ENCODE results near the gene BICDL2. TPM values are rescaled to one million over a fixed set of nuclear protein-coding genes. Genes with fewer than 3 reads are reported as not detected.
A peak's percentile ranks its signal among the peaks of the same experiment; 100 is the strongest.

BICDL2 gene
- total and polyA plus RNA-seq, 2 donors (not counting 1 experiment from before 2014, with no cell fraction given): not detected

DNA sequence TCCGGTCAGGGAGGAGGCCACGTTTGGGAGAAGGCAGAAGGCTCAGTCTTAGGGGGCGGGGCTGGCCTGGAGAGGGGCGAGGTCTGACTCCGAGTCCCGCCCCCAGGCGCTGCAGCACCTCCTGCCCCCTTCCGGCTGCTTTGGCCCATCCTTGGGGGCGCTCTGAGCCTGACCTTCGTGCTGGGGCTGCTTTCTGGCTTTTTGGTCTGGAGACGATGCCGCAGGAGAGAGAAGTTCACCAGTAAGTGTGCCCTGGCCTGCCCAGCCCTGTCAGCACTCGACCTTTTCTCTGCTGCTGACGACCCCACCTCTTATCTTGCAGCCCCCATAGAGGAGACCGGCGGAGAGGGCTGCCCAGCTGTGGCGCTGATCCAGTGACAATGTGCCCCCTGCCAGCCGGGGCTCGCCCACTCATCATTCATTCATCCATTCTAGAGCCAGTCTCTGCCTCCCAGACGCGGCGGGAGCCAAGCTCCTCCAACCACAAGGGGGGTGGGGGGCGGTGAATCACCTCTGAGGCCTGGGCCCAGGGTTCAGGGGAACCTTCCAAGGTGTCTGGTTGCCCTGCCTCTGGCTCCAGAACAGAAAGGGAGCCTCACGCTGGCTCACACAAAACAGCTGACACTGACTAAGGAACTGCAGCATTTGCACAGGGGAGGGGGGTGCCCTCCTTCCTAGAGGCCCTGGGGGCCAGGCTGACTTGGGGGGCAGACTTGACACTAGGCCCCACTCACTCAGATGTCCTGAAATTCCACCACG lies 15.1 kb downstream of the BICDL2 start:
- H3K9ac ChIP-seq (ENCODE audit: insufficient read depth, low read length): peak overlapping the region; percentile 99
- no peak overlapping the region for H2AFZ ChIP-seq (ENCODE audit: low read length)
- peaks cover 7% of the 10 kb centered on the region for H3K4me1 ChIP-seq (ENCODE audit: control insufficient read depth, extremely low read depth, insufficient read depth, low read length)
- H3K4me3 ChIP-seq (replicated peaks in 1 of 4; ENCODE audit: control extremely low read depth in 1 of 4, insufficient read depth in 1 of 4, low read depth in 3 of 4, low read length in 4 of 4): peak overlapping the region; percentile 54 to 100 (median 96)
- no peaks in the 10 kb centered on the region for H3K27me3 ChIP-seq (ENCODE audit: control insufficient read depth, insufficient read depth, low read length)
- TF ChIP-seq, protein P1, sequence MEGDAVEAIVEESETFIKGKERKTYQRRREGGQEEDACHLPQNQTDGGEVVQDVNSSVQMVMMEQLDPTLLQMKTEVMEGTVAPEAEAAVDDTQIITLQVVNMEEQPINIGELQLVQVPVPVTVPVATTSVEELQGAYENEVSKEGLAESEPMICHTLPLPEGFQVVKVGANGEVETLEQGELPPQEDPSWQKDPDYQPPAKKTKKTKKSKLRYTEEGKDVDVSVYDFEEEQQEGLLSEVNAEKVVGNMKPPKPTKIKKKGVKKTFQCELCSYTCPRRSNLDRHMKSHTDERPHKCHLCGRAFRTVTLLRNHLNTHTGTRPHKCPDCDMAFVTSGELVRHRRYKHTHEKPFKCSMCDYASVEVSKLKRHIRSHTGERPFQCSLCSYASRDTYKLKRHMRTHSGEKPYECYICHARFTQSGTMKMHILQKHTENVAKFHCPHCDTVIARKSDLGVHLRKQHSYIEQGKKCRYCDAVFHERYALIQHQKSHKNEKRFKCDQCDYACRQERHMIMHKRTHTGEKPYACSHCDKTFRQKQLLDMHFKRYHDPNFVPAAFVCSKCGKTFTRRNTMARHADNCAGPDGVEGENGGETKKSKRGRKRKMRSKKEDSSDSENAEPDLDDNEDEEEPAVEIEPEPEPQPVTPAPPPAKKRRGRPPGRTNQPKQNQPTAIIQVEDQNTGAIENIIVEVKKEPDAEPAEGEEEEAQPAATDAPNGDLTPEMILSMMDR (conservative IDR thresholded peaks at IDR 0.05 in 1 of 2, IDR thresholded peaks at IDR 0.05 in 1 of 2; ENCODE audit: low read depth in 1 of 2, low read length in 2 of 2): peak; percentile 26 to 39
- no peak for TF ChIP-seq EZH2 (IDR thresholded peaks at IDR 0.05; ENCODE audit: low read length, missing control alignments)
- peak overlapping the region; percentile 86 for H3K4me2 ChIP-seq (ENCODE audit: extremely low read depth, insufficient read depth, low read length)
- H3K27ac ChIP-seq (ENCODE audit: insufficient read depth, low read length): peak overlapping the region; percentile 99
- H3K36me3 ChIP-seq (ENCODE audit: control insufficient read depth, insufficient read depth, low read length): peaks cover 19% of the 10 kb centered on the region
- peak; percentile 88 to 96 for DNase-seq (ENCODE audit: low read depth in 2 of 2)
- no peaks in the 10 kb centered on the region for H3K9me3 ChIP-seq (ENCODE audit: control insufficient read depth, insufficient read depth, low read depth, low read length)
- peaks cover 2% of the 10 kb centered on the region for H3K79me2 ChIP-seq (ENCODE audit: control insufficient read depth, insufficient read depth, low read length)
- no peaks in the 10 kb centered on the region for H4K20me1 ChIP-seq (ENCODE audit: control insufficient read depth, extremely low read depth, insufficient read depth, low read length)

DNA sequence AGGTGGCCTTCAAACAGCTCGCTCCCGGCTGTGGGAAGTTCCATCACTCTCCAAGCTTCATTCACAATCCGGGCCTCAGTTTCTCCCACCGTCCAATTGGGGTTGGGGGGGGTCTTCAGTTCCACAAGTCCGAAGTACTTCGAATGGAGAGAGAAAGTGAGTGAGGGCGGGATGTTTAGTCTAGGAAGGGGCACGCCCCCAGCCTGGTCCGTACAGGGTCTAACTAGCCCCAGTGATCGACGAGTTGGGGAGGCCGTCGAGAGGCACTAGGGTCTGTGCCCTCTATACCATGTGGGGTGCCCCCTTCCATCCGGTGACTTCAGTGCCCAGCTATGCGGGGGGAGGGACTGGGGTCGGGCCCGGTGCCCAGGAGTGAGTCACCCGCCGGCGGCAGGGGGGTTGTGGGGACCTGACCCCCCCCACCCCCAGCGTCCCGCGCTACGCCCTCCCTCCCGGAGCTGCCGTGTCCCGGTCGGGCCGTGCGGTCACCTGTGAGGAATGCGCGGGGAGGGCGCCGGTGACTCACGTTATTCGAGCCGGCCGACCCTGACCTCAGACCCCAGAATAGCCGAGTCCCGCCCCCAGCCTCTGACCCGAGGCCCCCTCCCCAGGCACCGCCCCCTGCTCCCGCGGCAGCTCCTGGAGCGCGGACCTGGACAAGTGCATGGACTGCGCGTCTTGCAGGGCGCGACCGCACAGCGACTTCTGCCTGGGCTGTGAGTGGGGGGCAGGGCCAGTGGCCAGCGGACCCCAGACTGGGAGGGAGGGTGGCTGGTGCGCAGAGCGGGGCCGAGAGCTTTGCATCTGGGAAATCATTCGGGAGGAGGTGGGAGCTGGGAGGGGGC lies 15.9 kb downstream of the BICDL2 start:
- Histone ChIP-seq H4K20me1 (ENCODE audit: control insufficient read depth, extremely low read depth, insufficient read depth, low read length) (no peaks in the 10 kb centered on the region), H3K9me3 (ENCODE audit: control insufficient read depth, insufficient read depth, low read depth, low read length) (no peaks in the 10 kb centered on the region), H3K27ac (ENCODE audit: insufficient read depth, low read length) (peak overlapping the region; percentile 99), H3K27me3 (ENCODE audit: control insufficient read depth, insufficient read depth, low read length) (no peaks in the 10 kb centered on the region), H3K4me3 (replicated peaks in 1 of 4; ENCODE audit: control extremely low read depth in 1 of 4, insufficient read depth in 1 of 4, low read depth in 3 of 4, low read length in 4 of 4) (peak overlapping the region; percentile 82 to 100 (median 96)), H3K36me3 (ENCODE audit: control insufficient read depth, insufficient read depth, low read length) (peaks cover 13% of the 10 kb centered on the region), H3K9ac (ENCODE audit: insufficient read depth, low read length) (peak overlapping the region; percentile 99), H3K79me2 (ENCODE audit: control insufficient read depth, insufficient read depth, low read length) (peaks cover 2% of the 10 kb centered on the region), H3K4me2 (ENCODE audit: extremely low read depth, insufficient read depth, low read length) (peak overlapping the region; percentile 86), H3K4me1 (ENCODE audit: control insufficient read depth, extremely low read depth, insufficient read depth, low read length) (peaks cover 7% of the 10 kb centered on the region), H2AFZ (ENCODE audit: low read length) (no peak overlapping the region)
- peak; percentile 85 to 91 for DNase-seq (ENCODE audit: low read depth in 2 of 2)
- no peak for TF ChIP-seq EZH2 (IDR thresholded peaks at IDR 0.05; ENCODE audit: low read length, missing control alignments)
- TF ChIP-seq, protein P1 (conservative IDR thresholded peaks at IDR 0.05 in 1 of 2, IDR thresholded peaks at IDR 0.05 in 1 of 2; ENCODE audit: low read depth in 1 of 2, low read length in 2 of 2): no peak

DNA sequence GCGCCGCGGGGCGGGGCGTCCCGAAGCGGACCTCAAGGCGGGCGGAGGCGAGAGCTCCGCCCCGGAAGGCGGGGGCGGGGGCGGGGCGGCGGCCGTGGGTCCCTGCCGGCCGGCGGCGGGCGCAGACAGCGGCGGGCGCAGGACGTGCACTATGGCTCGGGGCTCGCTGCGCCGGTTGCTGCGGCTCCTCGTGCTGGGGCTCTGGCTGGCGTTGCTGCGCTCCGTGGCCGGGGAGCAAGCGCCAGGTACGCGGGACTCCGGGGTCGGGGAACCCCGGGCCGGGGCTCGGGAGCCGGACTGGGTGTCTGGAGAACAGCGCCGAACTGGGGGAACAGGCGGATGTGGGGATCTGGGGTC lies 16.5 kb downstream of the BICDL2 start, which contains the start of gene TNFRSF12A:
Gene TNFRSF12A, plus strand, starts transcription at position 122 of the 357 bp plus-strand sequence. Its CDS starts 30 bp downstream, at position 152.
- TF ChIP-seq, protein P1 (conservative IDR thresholded peaks at IDR 0.05 in 1 of 2, IDR thresholded peaks at IDR 0.05 in 1 of 2; ENCODE audit: low read depth in 1 of 2, low read length in 2 of 2): no peak
- no peak for TF ChIP-seq EZH2 (IDR thresholded peaks at IDR 0.05; ENCODE audit: low read length, missing control alignments)
- Histone ChIP-seq H4K20me1 (ENCODE audit: control insufficient read depth, extremely low read depth, insufficient read depth, low read length) (no peaks in the 10 kb centered on the region), H3K79me2 (ENCODE audit: control insufficient read depth, insufficient read depth, low read length) (peaks cover 2% of the 10 kb centered on the region), H3K27ac (ENCODE audit: insufficient read depth, low read length) (peak within 1 kb of the TSS; percentile 99), H3K4me3 (replicated peaks in 1 of 4; ENCODE audit: control extremely low read depth in 1 of 4, insufficient read depth in 1 of 4, low read depth in 3 of 4, low read length in 4 of 4) (peak within 1 kb of the TSS; percentile 82 to 100 (median 96)), H3K4me1 (ENCODE audit: control insufficient read depth, extremely low read depth, insufficient read depth, low read length) (peaks cover 7% of the 10 kb centered on the region), H3K27me3 (ENCODE audit: control insufficient read depth, insufficient read depth, low read length) (no peaks in the 10 kb centered on the region), H3K9me3 (ENCODE audit: control insufficient read depth, insufficient read depth, low read depth, low read length) (no peaks in the 10 kb centered on the region), H3K36me3 (ENCODE audit: control insufficient read depth, insufficient read depth, low read length) (peaks cover 11% of the 10 kb centered on the region), H3K9ac (ENCODE audit: insufficient read depth, low read length) (peak within 1 kb of the TSS; percentile 99), H2AFZ (ENCODE audit: low read length) (peak within 1 kb of the TSS; percentile 52), H3K4me2 (ENCODE audit: extremely low read depth, insufficient read depth, low read length) (peak within 1 kb of the TSS; percentile 86)
- DNase-seq (ENCODE audit: low read depth in 2 of 2): peak; percentile 56 to 72

All from fibroblast of lung (primary cell).